GM21515 (cell line): ENCODE data around the gene FAM76B.

Experiments used
- ATAC-seq: cut with Tn5 transposase; IDR thresholded peaks from one replicate; pipeline ENCODE4 v1.9.1; 2021; ENCODE audit not compliant: unreplicated experiment

FAM76B gene

GRCh38 chr11:95792700-95793099 is 3.1 kb upstream of the FAM76B start:
- no peak for ATAC-seq

GRCh38 chr11:95792200-95792599 is 2.6 kb upstream of the FAM76B start:
- ATAC-seq: no peak

GRCh38 chr11:95791709-95792033 is 2.1 kb upstream of the FAM76B start:
- ATAC-seq: no peak

GRCh38 chr11:95790933-95791708 is 1.5 kb upstream of the FAM76B start:
- peak; percentile 18 for ATAC-seq

- peak; percentile 68 for ATAC-seq
Measured at GRCh38 chr11:95790123-95790932, 746 bp upstream of the FAM76B start, which contains the start of gene CEP57. Gene CEP57 (plus strand): TSS chr11:95790498. CDS start chr11:95790699, 201 bp downstream.

GRCh38 chr11:95788921-95789505 is 569 bp downstream of the FAM76B start:
- ATAC-seq: peak; percentile 0

GRCh38 chr11:95780544-95780943 is 9.0 kb downstream of the FAM76B start:
- ATAC-seq: no peak

- ATAC-seq: no peak
Measured at GRCh38 chr11:95778699-95779098, 10.9 kb downstream of the FAM76B start.

GRCh38 chr11:95776859-95777258 is 12.7 kb downstream of the FAM76B start:
- no peak for ATAC-seq

- ATAC-seq: no peak
Measured at GRCh38 chr11:95768521-95768920, 21.1 kb downstream of the FAM76B start.

- no peak for ATAC-seq
Measured at GRCh38 chr11:95767498-95767897, 22.1 kb downstream of the FAM76B start.

- no peak for ATAC-seq
Measured at GRCh38 chr11:95766701-95767100, 22.9 kb downstream of the FAM76B start.

- ATAC-seq: peak; percentile 62
Measured at GRCh38 chr11:95764267-95764898, 25.2 kb downstream of the FAM76B start.

- no peak for ATAC-seq
Measured at GRCh38 chr11:95762534-95762933, 27.0 kb downstream of the FAM76B start.

- no peak for ATAC-seq
Measured at GRCh38 chr11:95760941-95761340, 28.6 kb downstream of the FAM76B start.

GRCh38 chr11:95751515-95751914 is 38.1 kb downstream of the FAM76B start:
- ATAC-seq: no peak

GRCh38 chr11:95750101-95750500 is 39.5 kb downstream of the FAM76B start:
- no peak for ATAC-seq

- no peak for ATAC-seq
Measured at GRCh38 chr11:95739108-95739938, 50.3 kb downstream of the FAM76B start.

- no peak for ATAC-seq
Measured at GRCh38 chr11:95736809-95737208, 52.8 kb downstream of the FAM76B start.

- ATAC-seq: no peak
Measured at GRCh38 chr11:95736355-95736754, 53.2 kb downstream of the FAM76B start.
